Stimulated activated CD8-positive, alpha-beta memory T cell treated with anti-CD3 and anti-CD28 coated beads, Interleukin-2, amount 100 ng/mL, for 1 hour (primary cell): ENCODE measurements around the gene PTN.

Source experiments
- DNase-seq, 2 donors: peaks; one replicate each; pipeline ENCODE4 v3.0.0-alpha.2; 2020; ENCODE audit warnings: low read depth in 2 of 2

PTN gene

GRCh38 chr7:137324796-137325696 is 18.5 kb downstream of the PTN start:
- DNase-seq: no peak

- DNase-seq: no peak
These were observed 26.7 kb downstream of the PTN start for GRCh38 chr7:137316648-137317353.

- no peak for DNase-seq
These were observed 30.3 kb downstream of the PTN start for GRCh38 chr7:137313201-137313600.

- DNase-seq: no peak
These were observed 36.8 kb downstream of the PTN start for GRCh38 chr7:137306748-137307147.

- DNase-seq: no peak
These were observed 37.5 kb downstream of the PTN start for GRCh38 chr7:137305901-137306621.

GRCh38 chr7:137304624-137305235 is 38.8 kb downstream of the PTN start:
- DNase-seq: no peak

GRCh38 chr7:137304165-137304564 is 39.4 kb downstream of the PTN start:
- no peak for DNase-seq

GRCh38 chr7:137302081-137302480 is 41.5 kb downstream of the PTN start:
- DNase-seq: no peak

- DNase-seq: no peak
These were observed 45.1 kb downstream of the PTN start for GRCh38 chr7:137298464-137298794.

GRCh38 chr7:137297551-137298463 is 45.7 kb downstream of the PTN start:
- DNase-seq: no peak

- no peak for DNase-seq
These were observed 47.0 kb downstream of the PTN start for GRCh38 chr7:137296576-137296975.

- no peak for DNase-seq
These were observed 47.7 kb downstream of the PTN start for GRCh38 chr7:137295739-137296324.

GRCh38 chr7:137289101-137289500 is 54.4 kb downstream of the PTN start:
- DNase-seq: no peak

GRCh38 chr7:137287651-137288258 is 55.8 kb downstream of the PTN start:
- no peak for DNase-seq

GRCh38 chr7:137283153-137283552 is 60.4 kb downstream of the PTN start:
- no peak for DNase-seq

- DNase-seq: no peak
These were observed 61.5 kb downstream of the PTN start for GRCh38 chr7:137282043-137282442.

GRCh38 chr7:137276189-137276588 is 67.3 kb downstream of the PTN start:
- no peak for DNase-seq

- no peak for DNase-seq
These were observed 71.3 kb downstream of the PTN start for GRCh38 chr7:137272249-137272648.

GRCh38 chr7:137269240-137269639 is 74.3 kb downstream of the PTN start:
- no peak for DNase-seq
